GM12872 (cell line): Measurements from ENCODE around the gene DIAPH1.

ENCODE experiments used
- TF ChIP-seq, protein P1 (sequence below): IDR thresholded peaks from 3 replicates; pipeline ENCODE4 v1.5.1; 2011; ENCODE audit warnings: low read depth, mild to moderate bottlenecking, low read length, moderate library complexity; ENCODE audit not compliant: insufficient read depth

The DIAPH1 gene

DNA sequence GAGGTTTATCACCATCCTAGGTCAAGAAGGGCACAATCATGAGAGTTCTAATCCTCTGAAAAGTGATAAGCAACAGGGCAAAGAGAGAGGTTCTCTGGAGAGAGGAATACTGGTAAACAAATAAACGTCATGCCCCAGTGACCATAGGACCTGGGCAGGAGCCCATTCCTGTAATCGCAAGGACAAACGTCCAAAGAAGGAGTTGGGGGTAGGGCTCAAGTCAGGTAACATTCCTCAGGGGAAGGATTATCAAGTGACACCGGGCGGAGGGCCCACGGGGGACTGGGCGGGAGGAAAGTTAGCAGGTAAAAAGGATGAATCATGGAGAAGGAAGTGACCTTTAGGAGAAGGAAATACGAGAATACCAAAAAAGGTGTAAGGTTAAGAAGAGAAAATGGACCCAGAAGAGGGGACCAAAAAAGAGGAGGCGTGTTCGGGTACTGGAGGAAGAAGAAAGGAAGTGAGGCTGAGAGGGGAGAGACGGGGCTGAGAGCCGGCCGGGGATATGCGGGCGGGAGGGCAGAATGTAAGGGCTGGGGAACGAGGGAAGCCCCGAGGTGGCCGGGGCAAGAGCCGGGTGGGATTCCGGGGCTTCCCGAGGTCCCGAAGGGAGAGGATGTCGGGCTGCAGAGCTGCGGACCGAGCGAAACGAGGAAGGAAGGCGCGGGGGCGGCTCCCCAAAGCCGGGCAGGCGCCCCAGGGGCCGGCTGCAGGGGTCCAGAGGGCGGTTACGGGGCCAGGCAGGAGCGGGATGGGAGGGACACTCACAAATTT is 583 bp downstream of the DIAPH1 start:
- TF ChIP-seq, protein P1, sequence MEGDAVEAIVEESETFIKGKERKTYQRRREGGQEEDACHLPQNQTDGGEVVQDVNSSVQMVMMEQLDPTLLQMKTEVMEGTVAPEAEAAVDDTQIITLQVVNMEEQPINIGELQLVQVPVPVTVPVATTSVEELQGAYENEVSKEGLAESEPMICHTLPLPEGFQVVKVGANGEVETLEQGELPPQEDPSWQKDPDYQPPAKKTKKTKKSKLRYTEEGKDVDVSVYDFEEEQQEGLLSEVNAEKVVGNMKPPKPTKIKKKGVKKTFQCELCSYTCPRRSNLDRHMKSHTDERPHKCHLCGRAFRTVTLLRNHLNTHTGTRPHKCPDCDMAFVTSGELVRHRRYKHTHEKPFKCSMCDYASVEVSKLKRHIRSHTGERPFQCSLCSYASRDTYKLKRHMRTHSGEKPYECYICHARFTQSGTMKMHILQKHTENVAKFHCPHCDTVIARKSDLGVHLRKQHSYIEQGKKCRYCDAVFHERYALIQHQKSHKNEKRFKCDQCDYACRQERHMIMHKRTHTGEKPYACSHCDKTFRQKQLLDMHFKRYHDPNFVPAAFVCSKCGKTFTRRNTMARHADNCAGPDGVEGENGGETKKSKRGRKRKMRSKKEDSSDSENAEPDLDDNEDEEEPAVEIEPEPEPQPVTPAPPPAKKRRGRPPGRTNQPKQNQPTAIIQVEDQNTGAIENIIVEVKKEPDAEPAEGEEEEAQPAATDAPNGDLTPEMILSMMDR: no peak

DNA sequence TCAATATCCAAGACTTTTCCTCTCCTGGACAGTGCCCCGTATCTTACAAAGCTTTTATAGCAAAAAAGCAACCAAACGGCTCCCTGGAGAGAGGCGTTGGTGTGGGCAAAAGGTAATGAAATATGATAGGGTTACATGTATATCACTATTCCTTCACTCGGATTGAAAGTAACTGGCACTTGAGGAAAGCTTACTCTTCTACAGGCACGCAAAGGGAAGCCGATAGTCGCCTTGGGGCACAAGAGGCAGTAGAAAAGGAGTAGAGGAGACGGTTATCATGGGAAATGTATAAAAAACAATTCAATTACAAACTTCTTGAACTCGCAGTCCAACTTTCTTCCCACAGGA is 1.1 kb downstream of the DIAPH1 start:
- TF ChIP-seq, protein P1: no peak

DNA sequence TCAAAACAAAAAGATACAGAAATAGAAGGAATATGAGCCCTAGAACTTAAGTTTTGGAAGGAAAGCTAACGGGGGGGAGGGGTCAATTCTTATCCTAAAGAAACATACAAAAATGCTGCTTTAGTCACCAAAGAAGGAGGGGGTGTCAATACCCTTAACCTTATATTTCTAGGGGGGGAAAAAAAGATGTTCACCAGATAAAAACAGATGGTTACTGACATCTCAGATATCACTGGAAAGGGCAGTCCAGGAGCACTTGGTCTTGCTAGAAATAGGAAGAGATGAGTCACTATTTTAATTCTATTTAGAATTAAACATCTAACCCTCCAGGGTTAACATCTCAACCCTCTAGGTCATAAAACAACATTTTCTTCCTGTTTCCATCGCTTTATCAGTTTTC is 1.7 kb downstream of the DIAPH1 start:
- TF ChIP-seq, protein P1: no peak

DNA sequence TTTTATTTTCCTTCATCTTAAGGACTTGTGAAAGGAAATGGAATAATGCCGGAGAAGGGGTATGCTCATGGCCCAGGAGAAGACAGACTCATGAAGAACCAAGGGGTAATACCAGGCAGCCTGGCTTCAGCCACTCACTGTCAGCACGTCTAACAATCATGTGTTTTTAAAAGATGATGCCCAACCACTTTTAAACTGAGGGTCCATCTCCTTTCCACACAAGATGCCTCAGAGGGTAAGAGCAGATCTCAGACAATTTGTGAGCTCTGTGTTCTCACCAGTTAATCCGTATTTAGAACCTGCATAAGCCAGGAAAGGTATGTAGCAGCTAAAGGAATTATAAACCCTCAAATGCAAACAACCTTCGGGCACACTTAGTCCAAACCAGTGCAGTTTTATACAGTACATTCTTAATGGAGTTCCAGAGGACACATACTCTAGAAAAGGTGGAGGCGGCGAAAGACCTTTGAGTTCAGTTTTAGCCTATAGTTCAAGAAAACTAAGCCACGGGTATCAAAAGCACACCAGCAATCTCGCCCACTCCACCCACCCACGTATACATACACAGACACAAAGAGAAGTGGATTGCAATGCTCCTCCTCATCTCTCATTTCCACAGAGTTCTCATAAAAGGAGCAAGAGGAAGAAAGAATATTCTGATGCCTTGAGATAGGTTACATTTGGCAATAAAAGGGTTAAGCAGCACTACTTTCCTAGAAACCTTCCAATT is 2.6 kb downstream of the DIAPH1 start:
- TF ChIP-seq, protein P1: no peak

DNA sequence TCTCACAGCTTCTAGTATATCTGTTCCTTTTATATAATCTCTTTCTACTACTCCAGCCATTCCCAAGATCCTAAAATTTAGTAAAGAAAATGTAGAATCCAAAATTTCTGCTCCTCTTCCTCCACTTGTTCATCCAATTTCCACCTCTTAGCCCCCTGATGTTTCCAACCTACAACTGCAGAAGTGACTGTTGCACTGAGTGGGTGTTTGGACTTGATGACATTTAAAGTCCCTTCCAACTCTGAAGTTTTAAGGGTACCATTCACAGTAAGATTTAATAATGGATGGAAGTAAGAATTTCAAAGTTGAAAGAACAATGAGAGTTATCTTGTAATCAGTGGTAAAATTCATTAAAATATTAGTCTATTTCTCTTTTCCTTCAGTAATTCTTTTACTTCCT is 5.5 kb downstream of the DIAPH1 start:
- TF ChIP-seq, protein P1: no peak

DNA sequence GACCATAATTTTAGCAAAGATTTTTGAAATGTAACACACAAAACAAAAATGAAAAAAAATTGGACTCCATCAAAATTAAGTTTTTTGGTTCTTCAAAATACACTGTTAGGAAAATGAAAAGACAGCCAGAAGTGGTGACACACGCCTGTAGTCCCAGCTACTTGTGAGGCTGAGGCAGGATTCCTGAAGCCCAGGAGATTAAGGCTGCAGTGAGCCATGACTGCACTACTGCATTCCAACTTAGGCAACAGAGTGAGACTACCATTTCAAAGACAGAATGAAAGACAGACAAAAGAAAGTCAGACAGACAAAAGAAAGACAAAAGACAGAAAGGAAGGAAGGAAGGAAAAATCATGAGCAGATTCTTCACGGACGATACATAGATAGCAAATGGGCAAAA is 7.5 kb downstream of the DIAPH1 start:
- TF ChIP-seq, protein P1: no peak

DNA sequence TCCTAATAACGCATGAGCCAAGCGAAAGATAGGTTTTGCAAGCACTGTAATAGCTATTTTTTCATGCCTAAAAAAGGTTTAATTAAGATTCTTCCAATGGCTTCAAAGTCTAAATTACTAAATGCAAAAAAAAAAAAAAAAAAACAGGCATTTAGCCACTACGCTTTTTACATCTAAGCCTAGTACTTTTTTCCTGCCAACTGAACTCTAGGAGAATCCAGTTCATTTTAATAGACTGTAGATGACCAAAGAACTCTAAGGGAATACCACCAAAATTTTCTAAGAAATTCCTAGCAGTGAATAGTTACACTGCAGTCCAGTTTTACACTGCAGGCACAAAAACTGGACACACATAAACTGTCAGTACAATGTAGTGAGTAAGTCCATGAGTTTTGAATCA is 9.8 kb downstream of the DIAPH1 start:
- TF ChIP-seq, protein P1: no peak
